HG03196 (cell line): ENCODE results near the gene BORCS8.
"Not testable (repeated sequence)": the region's sequence is repeated elsewhere in the genome, so short reads cannot be mapped to it uniquely, and the experiment has no call there.

ENCODE experiments used
- ATAC-seq: cut with Tn5 transposase; IDR thresholded peaks from one replicate; pipeline ENCODE4 v1.9.1; 2021; ENCODE audit not compliant: unreplicated experiment

Gene BORCS8

DNA sequence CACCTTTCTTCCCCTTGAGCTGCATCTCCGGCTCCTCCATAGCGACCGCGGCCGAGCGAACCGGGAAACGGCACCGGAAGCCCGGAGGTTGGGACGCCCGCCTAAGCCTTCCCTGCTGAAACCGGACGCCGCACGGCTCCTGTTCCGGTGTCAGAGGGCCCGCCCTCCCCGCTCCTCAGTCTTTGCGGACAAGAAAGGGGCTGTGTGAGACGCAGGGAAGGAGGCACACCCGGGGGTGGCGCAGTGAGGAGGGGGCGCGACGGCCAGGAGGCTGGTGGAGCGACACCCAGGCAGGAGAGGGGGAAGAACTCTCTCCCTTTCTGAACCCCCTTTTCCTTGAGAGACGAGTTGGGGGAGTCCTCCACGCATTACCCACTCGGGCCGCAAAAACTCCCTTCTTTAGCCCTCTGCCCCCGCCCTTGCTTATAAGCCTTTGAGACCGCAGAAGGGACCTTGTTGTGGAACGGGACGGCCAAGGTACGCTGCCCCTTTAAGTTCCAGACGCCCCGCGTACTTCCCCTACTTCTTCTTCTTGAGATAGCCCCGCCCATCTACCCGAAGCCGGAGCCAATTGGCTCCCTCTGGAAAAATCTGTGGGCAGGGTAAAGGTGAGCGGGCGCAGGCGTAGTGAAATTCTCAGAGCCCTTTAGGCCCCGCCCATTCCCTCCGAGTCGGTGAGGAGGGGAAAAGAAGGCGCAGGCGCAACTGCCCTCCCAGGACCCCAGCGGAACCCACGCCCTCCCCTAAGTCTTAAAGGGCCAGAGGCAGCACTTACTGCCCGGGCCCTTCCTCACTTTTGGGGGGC is at the start of gene BORCS8, which contains the start of gene RFXANK:
BORCS8 (minus strand) TSS at position 75 of the 805 bp plus-strand sequence; CDS start at position 40, 35 bp downstream.
RFXANK (plus strand) TSS at position 181 of the 805 bp plus-strand sequence. CDS start 1,689 bp downstream, outside the sequence.
- peak; percentile 79 for ATAC-seq

DNA sequence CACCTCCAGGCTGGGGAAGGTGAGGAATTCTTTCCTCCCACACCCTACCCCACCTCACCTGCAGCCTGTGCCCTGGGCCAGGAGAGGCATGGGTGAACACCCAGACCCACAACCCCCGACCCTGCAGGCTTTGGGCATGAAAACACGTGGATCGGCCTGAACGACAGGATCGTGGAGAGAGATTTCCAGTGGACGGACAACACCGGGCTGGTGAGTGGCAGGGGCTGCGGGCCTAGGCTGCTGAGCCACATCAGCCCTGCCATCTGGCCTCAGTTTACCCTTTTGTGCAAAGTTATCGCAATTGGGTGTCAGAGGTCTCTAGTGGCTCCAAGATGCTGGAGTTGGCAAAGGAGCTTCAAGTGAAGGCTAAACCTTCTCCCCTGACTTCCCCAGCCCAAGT is 48.5 kb upstream of the BORCS8 start:
- ATAC-seq: no peak

DNA sequence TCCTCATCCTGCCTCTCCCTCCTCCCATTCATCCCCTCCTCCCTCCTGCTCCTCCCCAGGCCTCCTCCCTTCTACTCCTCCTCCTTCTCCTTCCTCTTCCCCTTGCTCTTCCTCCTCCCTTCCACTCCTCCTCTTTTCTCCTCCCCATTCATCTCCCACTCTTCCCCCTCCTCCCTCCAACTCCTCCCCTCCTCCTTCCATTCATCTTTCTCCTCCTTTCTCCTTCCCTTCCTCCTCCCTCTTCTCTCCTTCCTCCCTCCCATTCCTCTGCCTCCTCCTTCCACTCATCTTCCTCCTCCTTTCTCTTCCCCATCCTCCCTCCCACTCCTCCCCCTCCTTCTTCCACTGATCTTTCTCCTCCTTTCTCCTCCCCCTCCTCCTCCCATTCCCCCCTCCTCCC is 47.7 kb upstream of the BORCS8 start:
- ATAC-seq: no peak

DNA sequence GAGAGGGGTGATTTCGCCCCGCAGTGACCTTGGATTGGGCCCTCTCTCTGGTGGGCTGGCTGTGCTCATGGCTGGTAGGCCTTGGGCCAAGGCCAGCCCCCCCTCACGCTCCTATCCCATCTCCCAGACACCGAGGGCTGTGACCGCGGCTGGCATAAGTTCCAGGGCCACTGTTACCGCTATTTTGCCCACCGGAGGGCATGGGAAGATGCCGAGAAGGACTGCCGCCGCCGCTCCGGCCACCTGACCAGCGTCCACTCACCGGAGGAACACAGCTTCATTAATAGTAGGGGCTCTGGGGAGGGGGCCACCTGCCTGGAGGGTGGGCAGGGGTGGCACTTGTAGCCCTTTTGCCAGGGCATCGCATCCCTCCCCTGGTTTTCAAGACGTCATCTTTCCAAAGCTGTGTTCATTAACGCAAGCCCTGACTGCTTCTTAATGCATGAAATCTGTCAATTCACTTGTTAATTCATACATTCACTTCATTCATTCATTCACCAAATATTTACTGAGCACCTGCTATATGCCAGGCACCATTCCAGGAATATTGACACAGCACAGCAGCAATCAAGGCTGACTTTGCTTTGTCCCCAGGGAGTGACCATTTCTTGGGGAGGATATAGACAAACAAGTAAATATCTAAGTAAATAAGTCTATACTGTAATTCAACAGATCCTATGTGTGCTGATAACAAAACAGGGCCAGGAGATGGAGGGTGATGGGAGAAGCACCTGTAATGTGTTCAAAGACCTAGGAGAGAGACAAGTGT is 46.4 kb upstream of the BORCS8 start:
- no peak for ATAC-seq

- no peak for ATAC-seq
Observed at GRCh38 chr19:19236173-19236572, 44.2 kb upstream of the BORCS8 start.

GRCh38 chr19:19234220-19234816 is 42.4 kb upstream of the BORCS8 start:
- ATAC-seq: no peak

DNA sequence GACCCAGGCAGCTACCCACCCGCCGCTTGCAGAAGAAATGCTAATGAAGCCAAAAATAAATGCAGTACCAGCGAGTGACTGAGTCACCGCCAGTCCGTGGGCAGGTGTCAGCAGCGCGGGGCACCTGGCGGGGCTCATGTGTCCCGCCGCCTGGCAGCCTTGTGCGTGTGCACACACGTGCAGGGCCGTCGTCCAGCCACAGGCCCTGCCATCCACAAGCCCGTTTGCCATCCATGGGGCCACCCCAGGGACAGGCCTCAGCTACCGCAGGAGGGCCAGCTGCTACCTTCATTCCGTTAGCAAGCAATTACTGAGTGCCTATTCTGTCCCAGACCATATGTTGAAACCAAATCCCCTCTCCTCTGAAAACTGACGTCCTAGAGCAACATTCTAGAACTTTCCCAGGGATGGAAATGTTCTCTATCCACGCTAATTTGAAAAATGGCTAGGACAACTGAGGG is 40.3 kb upstream of the BORCS8 start:
- no peak for ATAC-seq

- ATAC-seq: no peak
Observed at GRCh38 chr19:19230999-19231398, 39.0 kb upstream of the BORCS8 start.

GRCh38 chr19:19229701-19230100 is 37.7 kb upstream of the BORCS8 start:
- ATAC-seq: no peak

DNA sequence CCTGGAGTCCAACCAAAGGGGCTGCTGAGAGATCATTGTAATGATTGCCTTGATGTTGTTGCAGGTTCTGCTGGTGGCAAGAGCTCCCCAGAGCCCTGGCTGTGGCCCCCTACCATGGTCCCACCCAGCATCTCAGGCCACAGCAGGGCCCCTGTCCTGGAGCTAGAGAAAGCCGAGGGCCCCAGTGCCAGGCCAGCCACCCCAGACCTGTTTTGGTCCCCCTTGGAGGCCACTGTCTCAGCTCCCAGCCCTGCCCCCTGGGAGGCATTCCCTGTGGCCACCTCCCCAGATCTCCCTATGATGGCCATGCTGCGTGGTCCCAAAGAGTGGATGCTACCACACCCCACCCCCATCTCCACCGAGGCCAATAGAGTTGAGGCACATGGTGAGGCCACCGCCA is 35.3 kb upstream of the BORCS8 start:
- ATAC-seq: no peak

DNA sequence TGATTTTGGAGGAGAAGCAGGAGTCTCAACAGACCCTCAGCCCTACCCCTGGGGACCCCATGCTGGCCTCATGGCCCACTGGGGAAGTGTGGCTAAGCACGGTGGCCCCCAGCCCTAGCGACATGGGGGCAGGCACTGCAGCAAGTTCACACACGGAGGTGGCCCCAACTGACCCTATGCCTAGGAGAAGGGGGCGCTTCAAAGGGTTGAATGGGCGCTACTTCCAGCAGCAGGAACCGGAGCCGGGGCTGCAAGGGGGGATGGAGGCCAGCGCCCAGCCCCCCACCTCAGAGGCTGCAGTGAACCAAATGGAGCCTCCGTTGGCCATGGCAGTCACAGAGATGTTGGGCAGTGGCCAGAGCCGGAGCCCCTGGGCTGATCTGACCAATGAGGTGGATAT is 34.7 kb upstream of the BORCS8 start:
- no peak for ATAC-seq

DNA sequence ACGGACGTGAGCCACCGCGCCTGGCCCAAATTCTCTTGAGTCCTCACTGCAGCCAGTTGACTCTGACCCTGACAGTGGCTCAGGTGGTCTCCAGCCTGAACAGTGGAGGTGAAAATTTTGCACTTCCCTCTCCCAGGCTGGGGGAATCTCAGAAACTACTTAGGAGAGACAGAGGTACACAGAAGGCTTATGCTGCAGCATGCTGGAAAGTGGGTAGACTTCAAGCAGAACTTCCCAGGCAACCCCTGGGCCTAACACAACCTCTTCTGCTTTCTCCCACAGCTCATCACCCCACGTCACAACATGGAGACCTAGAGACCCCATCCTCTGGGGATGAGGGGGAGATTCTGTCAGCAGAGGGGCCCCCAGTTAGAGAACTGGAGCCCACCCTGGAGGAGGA is 34.3 kb upstream of the BORCS8 start:
- ATAC-seq: no peak

DNA sequence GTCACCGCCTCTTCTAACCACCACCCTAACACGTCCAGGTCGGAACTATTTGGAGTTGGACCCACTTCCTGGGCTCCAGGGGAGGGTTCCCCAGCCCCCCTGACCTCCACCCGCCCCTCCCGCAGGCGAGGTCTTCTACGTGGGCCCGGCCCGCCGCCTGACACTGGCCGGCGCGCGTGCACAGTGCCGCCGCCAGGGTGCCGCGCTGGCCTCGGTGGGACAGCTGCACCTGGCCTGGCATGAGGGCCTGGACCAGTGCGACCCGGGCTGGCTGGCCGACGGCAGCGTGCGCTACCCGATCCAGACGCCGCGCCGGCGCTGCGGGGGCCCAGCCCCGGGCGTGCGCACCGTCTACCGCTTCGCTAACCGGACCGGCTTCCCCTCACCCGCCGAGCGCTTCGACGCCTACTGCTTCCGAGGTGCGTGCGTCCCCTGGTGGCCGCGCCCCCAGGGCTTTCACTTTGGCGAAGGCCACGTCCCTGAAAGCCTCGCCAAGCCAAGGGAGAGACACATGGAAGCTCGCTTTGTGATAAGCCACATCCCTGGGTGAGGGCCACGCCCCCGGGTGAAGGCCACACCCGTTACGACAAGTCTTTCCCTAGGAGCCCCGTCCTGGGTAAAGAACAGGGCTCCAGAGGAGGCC is 33.0 kb upstream of the BORCS8 start:
- ATAC-seq: no peak

GRCh38 chr19:19224150-19224851 is 32.3 kb upstream of the BORCS8 start:
- ATAC-seq: no peak

GRCh38 chr19:19223636-19224035 is 31.7 kb upstream of the BORCS8 start:
- ATAC-seq: no peak

DNA sequence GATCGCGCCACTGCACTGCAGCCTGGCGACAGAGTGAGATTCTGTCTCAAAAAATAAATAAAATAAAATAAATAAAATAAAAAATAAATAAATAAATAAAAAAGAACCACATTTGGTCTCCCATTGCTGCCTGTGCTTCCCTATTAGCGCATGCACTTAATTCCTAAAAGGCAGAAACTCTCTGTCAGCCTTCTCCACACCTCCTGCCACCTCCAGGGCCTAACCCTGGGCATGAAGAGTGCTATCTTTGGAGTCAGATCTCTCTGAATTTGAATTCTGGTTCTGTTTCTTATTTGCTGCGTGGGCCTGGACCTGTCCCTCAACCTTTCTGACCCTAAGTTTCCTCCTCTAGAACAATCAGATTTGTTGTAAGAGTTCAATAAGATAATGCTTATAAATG is 31.1 kb upstream of the BORCS8 start:
- no peak for ATAC-seq

- not testable (repeated sequence) for ATAC-seq
Observed at GRCh38 chr19:19221000-19221399, 29.0 kb upstream of the BORCS8 start.

GRCh38 chr19:19218911-19219310 is 27.0 kb upstream of the BORCS8 start:
- ATAC-seq: no peak

GRCh38 chr19:19217099-19217498 is 25.1 kb upstream of the BORCS8 start:
- ATAC-seq: no peak

GRCh38 chr19:19215792-19216191 is 23.8 kb upstream of the BORCS8 start:
- no peak for ATAC-seq

GRCh38 chr19:19214892-19215291 is 22.9 kb upstream of the BORCS8 start:
- ATAC-seq: no peak
